IMR-90 (cell line): ENCODE data around the gene HOXB6. TPM values are rescaled to one million over a fixed set of nuclear protein-coding genes. Genes with fewer than 3 reads are reported as not detected.

Experiments
- ATAC-seq: fragments of 200-7000 bp; cut with Tn5 transposase; 2 replicates; pipeline ENCODE4 v1.9.1; 2020; ENCODE audit warnings: low read depth, mild to moderate bottlenecking, moderate library complexity
- BruUV-seq: library from RNA; stranded (reverse); fragments of 400-500 nt; replicated peaks from 2 replicates; lab custom pipeline; 2021; lab: Mats Ljungman, UMichigan
- CTCF ChIA-PET: fragments of 300-600 bp; formaldehyde crosslinking; extraction: SDS; loops from one replicate; lab custom pipeline; 2021; ENCODE audit warnings: antibody characterized with exemption; lab: Yijun Ruan, JAX
- POLR2A ChIA-PET: fragments of 300-600 bp; sonication (Branson Sonifier 250); formaldehyde crosslinking; loops from one replicate; lab custom pipeline; 2022; ENCODE audit warnings: antibody characterized with exemption; ENCODE audit not compliant: unreplicated experiment; lab: Charles Lee
- DNase-seq: peaks from one replicate; pipeline ENCODE4 v3.0.0; 2013
- H2AFZ ChIP-seq: replicated peaks from 2 replicates; pipeline ENCODE3; 2013; ENCODE audit warnings: low read length, mild to moderate bottlenecking; ENCODE audit not compliant: poor library complexity
- H2AK5ac ChIP-seq: 2 replicates; pipeline ENCODE4 v1.6.1; 2013; ENCODE audit warnings: low read depth, low read length, inconsistent platforms
- H2AK9ac ChIP-seq: replicated peaks from 2 replicates; pipeline ENCODE3; 2013; ENCODE audit warnings: mild to moderate bottlenecking, low read depth, low read length, moderate library complexity; ENCODE audit not compliant: poor library complexity
- H2BK120ac ChIP-seq: 2 replicates; pipeline ENCODE4 v1.6.1; 2013; ENCODE audit warnings: low read depth, low read length, inconsistent platforms
- H2BK15ac ChIP-seq: 3 replicates; pipeline ENCODE4 v1.6.1; 2013; ENCODE audit warnings: low read depth, low read length, inconsistent platforms
- H2BK20ac ChIP-seq: 2 replicates; pipeline ENCODE4 v1.6.1; 2013; ENCODE audit warnings: low read depth, mild to moderate bottlenecking, inconsistent platforms, low read length, moderate library complexity
- H2BK5ac ChIP-seq: 2 replicates; pipeline ENCODE4 v1.6.1; 2013; ENCODE audit warnings: mild to moderate bottlenecking, low read depth, low read length, inconsistent platforms; ENCODE audit not compliant: poor library complexity, severe bottlenecking
- H3K14ac ChIP-seq: replicated peaks from 2 replicates; pipeline ENCODE4 v1.6.1; 2013; ENCODE audit warnings: low read depth, low read length, inconsistent platforms
- H3K18ac ChIP-seq: 2 replicates; pipeline ENCODE4 v1.6.1; 2013; ENCODE audit warnings: low read depth, low read length, control low read depth
- H3K23ac ChIP-seq: 2 replicates; pipeline ENCODE4 v1.6.1; 2013; ENCODE audit warnings: low read depth, low read length, inconsistent platforms
- H3K27ac ChIP-seq: 2 replicates; pipeline ENCODE4 v1.5.1; 2013; ENCODE audit warnings: mild to moderate bottlenecking, control low read depth, low read length; ENCODE audit not compliant: insufficient read depth
- H3K27me3 ChIP-seq: 2 replicates; pipeline ENCODE4 v1.6.1; 2013; ENCODE audit warnings: low read length; ENCODE audit not compliant: control insufficient read depth, insufficient read depth
- H3K36me3 ChIP-seq: 2 replicates; pipeline ENCODE4 v1.6.1; 2013; ENCODE audit warnings: low read length, mixed read lengths; ENCODE audit not compliant: control insufficient read depth, insufficient read depth
- H3K4ac ChIP-seq: 2 replicates; pipeline ENCODE4 v1.6.1; 2013; ENCODE audit warnings: low read depth, low read length, inconsistent platforms
- H3K4me1 ChIP-seq: 2 replicates; pipeline ENCODE4 v1.6.1; 2013; ENCODE audit warnings: low read length, mixed read lengths; ENCODE audit not compliant: control insufficient read depth, insufficient read depth
- H3K4me2 ChIP-seq: 2 replicates; pipeline ENCODE4 v1.6.1; 2013; ENCODE audit warnings: low read depth, mild to moderate bottlenecking, control low read depth, low read length, moderate library complexity
- H3K4me3 ChIP-seq: 2 replicates; pipeline ENCODE4 v1.5.1; 2013; ENCODE audit warnings: low read depth, mild to moderate bottlenecking, control low read depth, low read length, moderate library complexity; ENCODE audit not compliant: insufficient read depth
- H3K56ac ChIP-seq: 2 replicates; pipeline ENCODE4 v1.6.1; 2013; ENCODE audit warnings: low read length, inconsistent platforms; ENCODE audit not compliant: insufficient read depth; ENCODE audit errors: extremely low read depth
- H3K79me1 ChIP-seq, 2 experiments: 2 replicates each; pipeline ENCODE4 v1.6.1; 2013; ENCODE audit warnings: low read length in 2 of 2, inconsistent platforms in 1 of 2, low read depth in 1 of 2
- H3K9ac ChIP-seq: 2 replicates; pipeline ENCODE4 v1.6.1; 2013; ENCODE audit warnings: low read depth, low read length, control low read depth
- H3K9me1 ChIP-seq: 2 replicates; pipeline ENCODE4 v1.6.1; 2013; ENCODE audit warnings: low read length, inconsistent platforms; ENCODE audit not compliant: insufficient read depth
- H3K9me3 ChIP-seq: 2 replicates; pipeline ENCODE4 v1.6.1; 2013; ENCODE audit warnings: low read length; ENCODE audit not compliant: control insufficient read depth, insufficient read depth
- H4K20me1 ChIP-seq: 2 replicates; pipeline ENCODE4 v1.6.1; 2013; ENCODE audit warnings: low read length, inconsistent platforms; ENCODE audit not compliant: insufficient read depth
- H4K5ac ChIP-seq: 2 replicates; pipeline ENCODE4 v1.6.1; 2013; ENCODE audit warnings: mild to moderate bottlenecking, low read depth, low read length, control low read depth
- H4K8ac ChIP-seq, 2 experiments: 2 replicates each; pipeline ENCODE4 v1.6.1; 2013; ENCODE audit warnings: low read depth in 2 of 2, low read length in 2 of 2, control low read depth in 1 of 2, inconsistent platforms in 1 of 2
- H4K91ac ChIP-seq: 2 replicates; pipeline ENCODE4 v1.6.1; 2013; ENCODE audit warnings: low read depth, low read length, inconsistent platforms; ENCODE audit not compliant: insufficient read depth
- CHD1 ChIP-seq: IDR thresholded peaks from 2 replicates; pipeline ENCODE4 v1.6.1; 2012; ENCODE audit warnings: low read depth, low read length, improper control_type of control experiment
- FOS ChIP-seq: fragments of 150-350 bp; IDR thresholded peaks from 2 replicates; pipeline ENCODE4 v1.6.1; 2016; ENCODE audit warnings: low read depth, low read length
- MAFK ChIP-seq: IDR thresholded peaks from 2 replicates; pipeline ENCODE4 v1.6.1; 2012; ENCODE audit warnings: low read depth, low read length, improper control_type of control experiment
- MAZ ChIP-seq: IDR thresholded peaks from 2 replicates; pipeline ENCODE4 v1.6.1; 2012; ENCODE audit warnings: low read depth, mild to moderate bottlenecking, low read length, improper control_type of control experiment, moderate library complexity, borderline replicate concordance
- MXI1 ChIP-seq: IDR thresholded peaks from 2 replicates; pipeline ENCODE4 v1.6.1; 2012; ENCODE audit warnings: low read depth, mild to moderate bottlenecking, low read length, moderate library complexity, borderline replicate concordance
- NFE2L2 ChIP-seq: fragments of 150-350 bp; IDR thresholded peaks from 2 replicates; pipeline ENCODE4 v1.6.1; 2016; ENCODE audit warnings: low read depth, mild to moderate bottlenecking, low read length
- POLR2A ChIP-seq: IDR thresholded peaks from 2 replicates; pipeline ENCODE4 v1.6.1; 2012; ENCODE audit warnings: mild to moderate bottlenecking, low read depth, low read length
- RAD21 ChIP-seq: IDR thresholded peaks from 2 replicates; pipeline ENCODE4 v1.6.1; 2012; ENCODE audit warnings: low read length, improper control_type of control experiment
- RCOR1 ChIP-seq: IDR thresholded peaks from 2 replicates; pipeline ENCODE4 v1.6.1; 2012; ENCODE audit warnings: mild to moderate bottlenecking, low read length, improper control_type of control experiment; ENCODE audit not compliant: insufficient replicate concordance
- RFX5 ChIP-seq: IDR thresholded peaks from 2 replicates; pipeline ENCODE4 v1.8.0; 2012; ENCODE audit warnings: low read depth, mild to moderate bottlenecking, low read length, moderate library complexity
- SMC3 ChIP-seq: fragments of 150-350 bp; IDR thresholded peaks from 2 replicates; pipeline ENCODE4 v1.6.1; 2016; ENCODE audit warnings: low read depth, mild to moderate bottlenecking, antibody characterized with exemption, low read length, moderate library complexity
- WGBS, 2 experiments: methylation state at CpG; one replicate each; pipeline versions ENCODE4 v1.1.5 to v1.1.7; 2013; ENCODE audit warnings: missing lambda C conversion rate in 2 of 2; ENCODE audit not compliant: insufficient read length in 1 of 2; ENCODE audit errors: extremely low coverage in 2 of 2; 5-methylcytosine and 5-hydroxymethylcytosine counted together
- dilution Hi-C: fragments of 300-500 bp; cut with HindIII; formaldehyde crosslinking; loops from one replicate; pipeline ENCODE4 v1.14.3; 2018; ENCODE audit warnings: low sequenced_read_pairs; ENCODE audit not compliant: unreplicated experiment
- in situ Hi-C: fragments of 300-500 bp; cut with MboI; formaldehyde crosslinking; loops from 3 replicates; pipeline ENCODE4 v1.14.3; 2019; ENCODE audit warnings: low sequenced_read_pairs, inconsistent platforms, mixed read lengths
- intact Hi-C: fragments of 100-400 bp; cut with micrococcal nuclease; formaldehyde crosslinking; loops from 2 replicates; pipeline ENCODE4 v1.10.0; 2022
- polyA plus RNA-seq, 3 experiments: library from polyadenylated mRNA; depleted of rRNA; stranded (reverse); fragments of >200 nt; gene quantifications; 2 replicates each; pipeline ENCODE4 v1.2.3, GENCODE V29; 2012; ENCODE audit warnings: low replicate concordance in 1 of 3
- total RNA-seq: library from RNA; depleted of rRNA; stranded (reverse); fragments of >200 nt; gene quantifications from 2 replicates; pipeline ENCODE4 v1.2.3, GENCODE V29; 2012
- TF ChIP-seq, protein P1 (sequence below): fragments of 150-350 bp; IDR thresholded peaks from 2 replicates; pipeline ENCODE4 v1.6.1; 2016; ENCODE audit warnings: low read depth, mild to moderate bottlenecking, low read length, moderate library complexity, borderline replicate concordance
- TF ChIP-seq, protein P2 (sequence below): conservative IDR thresholded peaks from 2 replicates; pipeline ENCODE4 v1.5.1; 2012; ENCODE audit warnings: mild to moderate bottlenecking, low read depth, low read length, improper control_type of control experiment
- TF ChIP-seq, protein P3 (sequence below): fragments of 150-350 bp; IDR thresholded peaks from 2 replicates; pipeline ENCODE4 v1.6.1; 2017; ENCODE audit warnings: mild to moderate bottlenecking, antibody characterized with exemption, low read length, low read depth

Gene HOXB6
- total and polyA plus RNA-seq, 2 of the 4 experiments (the other 2 are of a cell fraction): 11.1 to 42.2 TPM

DNA sequence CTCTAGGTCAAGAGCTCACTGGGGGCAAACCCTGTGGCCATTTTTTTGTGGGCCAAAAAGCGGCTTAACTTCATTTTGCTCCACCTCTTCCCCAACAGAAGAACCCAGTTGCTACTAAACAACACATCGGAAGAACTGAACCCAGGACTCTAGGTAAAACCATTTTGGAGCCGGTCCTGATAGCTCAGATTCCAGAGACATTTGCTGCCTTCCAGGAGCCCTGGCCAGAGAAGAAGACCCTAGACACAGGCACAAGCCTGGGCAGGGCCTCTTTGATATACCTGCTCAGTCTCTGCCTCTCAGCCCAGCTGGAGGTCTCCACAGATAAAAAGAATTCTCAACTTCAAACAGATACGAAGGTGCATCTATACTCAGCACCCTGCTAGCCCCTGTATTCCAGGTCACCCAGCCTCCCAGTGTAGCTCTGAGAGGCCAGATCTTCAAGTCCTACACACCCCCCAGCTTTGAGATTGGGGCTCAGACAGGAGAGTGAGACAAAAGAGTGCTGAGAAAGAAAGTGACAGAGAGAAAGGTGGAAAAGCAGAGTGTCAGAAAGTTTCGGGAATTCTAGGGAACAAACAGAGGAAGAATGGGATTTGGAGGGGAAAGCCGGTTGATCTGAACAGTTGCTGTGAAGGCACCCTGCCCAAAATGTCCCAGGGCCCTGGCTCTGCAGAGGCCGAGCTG, 27.9 kb upstream of the HOXB6 start:
- CTCF ChIA-PET: no interaction called here
- H2AK5ac ChIP-seq: no peak overlapping the region
- no peak for ATAC-seq
- no peak overlapping the region for H4K91ac ChIP-seq
- H2BK5ac ChIP-seq: no peak overlapping the region
- no TSS peak for BruUV-seq
- no peak overlapping the region for H2BK20ac ChIP-seq
- in situ Hi-C loops (no loop called here), dilution Hi-C loops (no loop called here), intact Hi-C loops (no loop called here)
- no peaks in the 10 kb centered on the region for H3K79me1 ChIP-seq
- no peak overlapping the region for H2BK15ac ChIP-seq
- POLR2A ChIA-PET: no interaction called here
- no peak for DNase-seq
- no peak overlapping the region for H4K8ac ChIP-seq
- no peak overlapping the region for H2AFZ ChIP-seq
- H3K4me3 ChIP-seq: no peak overlapping the region
- 13% methylated on average over 2 of the region's 7 CpGs; no CpG with 5 or more reads in 1 of the 2 experiments for WGBS, 2 experiments
- H3K18ac ChIP-seq: no peak overlapping the region
- TF ChIP-seq FOS (no peak), RFX5 (no peak), MXI1 (no peak), SMC3 (no peak), POLR2A (no peak), NFE2L2 (no peak), RCOR1 (no peak), RAD21 (no peak), CHD1 (no peak), MAZ (no peak), MAFK (no peak)
- TF ChIP-seq, protein P1, sequence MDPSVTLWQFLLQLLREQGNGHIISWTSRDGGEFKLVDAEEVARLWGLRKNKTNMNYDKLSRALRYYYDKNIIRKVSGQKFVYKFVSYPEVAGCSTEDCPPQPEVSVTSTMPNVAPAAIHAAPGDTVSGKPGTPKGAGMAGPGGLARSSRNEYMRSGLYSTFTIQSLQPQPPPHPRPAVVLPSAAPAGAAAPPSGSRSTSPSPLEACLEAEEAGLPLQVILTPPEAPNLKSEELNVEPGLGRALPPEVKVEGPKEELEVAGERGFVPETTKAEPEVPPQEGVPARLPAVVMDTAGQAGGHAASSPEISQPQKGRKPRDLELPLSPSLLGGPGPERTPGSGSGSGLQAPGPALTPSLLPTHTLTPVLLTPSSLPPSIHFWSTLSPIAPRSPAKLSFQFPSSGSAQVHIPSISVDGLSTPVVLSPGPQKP: no peak
- TF ChIP-seq, protein P2, sequence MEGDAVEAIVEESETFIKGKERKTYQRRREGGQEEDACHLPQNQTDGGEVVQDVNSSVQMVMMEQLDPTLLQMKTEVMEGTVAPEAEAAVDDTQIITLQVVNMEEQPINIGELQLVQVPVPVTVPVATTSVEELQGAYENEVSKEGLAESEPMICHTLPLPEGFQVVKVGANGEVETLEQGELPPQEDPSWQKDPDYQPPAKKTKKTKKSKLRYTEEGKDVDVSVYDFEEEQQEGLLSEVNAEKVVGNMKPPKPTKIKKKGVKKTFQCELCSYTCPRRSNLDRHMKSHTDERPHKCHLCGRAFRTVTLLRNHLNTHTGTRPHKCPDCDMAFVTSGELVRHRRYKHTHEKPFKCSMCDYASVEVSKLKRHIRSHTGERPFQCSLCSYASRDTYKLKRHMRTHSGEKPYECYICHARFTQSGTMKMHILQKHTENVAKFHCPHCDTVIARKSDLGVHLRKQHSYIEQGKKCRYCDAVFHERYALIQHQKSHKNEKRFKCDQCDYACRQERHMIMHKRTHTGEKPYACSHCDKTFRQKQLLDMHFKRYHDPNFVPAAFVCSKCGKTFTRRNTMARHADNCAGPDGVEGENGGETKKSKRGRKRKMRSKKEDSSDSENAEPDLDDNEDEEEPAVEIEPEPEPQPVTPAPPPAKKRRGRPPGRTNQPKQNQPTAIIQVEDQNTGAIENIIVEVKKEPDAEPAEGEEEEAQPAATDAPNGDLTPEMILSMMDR: no peak
- TF ChIP-seq, protein P3, sequence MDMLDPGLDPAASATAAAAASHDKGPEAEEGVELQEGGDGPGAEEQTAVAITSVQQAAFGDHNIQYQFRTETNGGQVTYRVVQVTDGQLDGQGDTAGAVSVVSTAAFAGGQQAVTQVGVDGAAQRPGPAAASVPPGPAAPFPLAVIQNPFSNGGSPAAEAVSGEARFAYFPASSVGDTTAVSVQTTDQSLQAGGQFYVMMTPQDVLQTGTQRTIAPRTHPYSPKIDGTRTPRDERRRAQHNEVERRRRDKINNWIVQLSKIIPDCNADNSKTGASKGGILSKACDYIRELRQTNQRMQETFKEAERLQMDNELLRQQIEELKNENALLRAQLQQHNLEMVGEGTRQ: no peak
- no peak overlapping the region for H3K9ac ChIP-seq
- no peak overlapping the region for H3K14ac ChIP-seq
- peaks cover 37% of the 10 kb centered on the region for H3K9me3 ChIP-seq
- no peak overlapping the region for H3K56ac ChIP-seq
- no peak overlapping the region for H2AK9ac ChIP-seq
- peaks cover 3% of the 10 kb centered on the region; the same call in 1 of the 2 replicates for H4K20me1 ChIP-seq
- H2BK120ac ChIP-seq: no peak overlapping the region
- H3K4ac ChIP-seq: no peak overlapping the region
- peaks cover 98% of the 10 kb centered on the region for H3K27me3 ChIP-seq
- H3K4me2 ChIP-seq: no peak overlapping the region
- H3K9me1 ChIP-seq: no peaks in the 10 kb centered on the region
- no peaks in the 10 kb centered on the region for H3K4me1 ChIP-seq
- H3K36me3 ChIP-seq: no peaks in the 10 kb centered on the region
- H3K27ac ChIP-seq: no peak overlapping the region
- no peak overlapping the region for H3K23ac ChIP-seq
- H4K5ac ChIP-seq: no peak overlapping the region
